ENCODE data around the gene WDFY2. TPM values are rescaled to one million over a fixed set of nuclear protein-coding genes. Genes with fewer than 3 reads are reported as not detected.

Gene WDFY2
- total and polyA plus RNA-seq, 2 of the 13 experiments (the other 11 are each of a cell fraction or from before 2014, with no cell fraction given): 22.6 to 27.0 TPM

GRCh38 chr13:51584731-51585672, 740 bp downstream of the WDFY2 start (continued):
- TF ChIP-seq DZIP1 (CRISPR knock-in tag; IDR thresholded peaks at IDR 0.05) (no peak), HMGXB4 (CRISPR knock-in tag; IDR thresholded peaks at IDR 0.05; ENCODE audit: borderline replicate concordance in 1 of 2, low read depth in 1 of 2) (peak in 1 of 2 experiments; percentile 89; a peak in 3 of 4 replicates), ZNF609 (CRISPR knock-in tag; IDR thresholded peaks at IDR 0.05; ENCODE audit: borderline replicate concordance) (no peak), ZNF275 (CRISPR knock-in tag; IDR thresholded peaks at IDR 0.05; ENCODE audit: borderline replicate concordance) (no peak; the same call in 1 of the 2 replicates), UBTF (CRISPR knock-in tag; IDR thresholded peaks at IDR 0.05) (peak; percentile 94), ZNF335 (CRISPR knock-in tag; IDR thresholded peaks at IDR 0.05) (no peak), CBX2 (IDR thresholded peaks at IDR 0.05; ENCODE audit: low read depth, low read length) (no peak), CBX2 (CRISPR knock-in tag; IDR thresholded peaks at IDR 0.05; ENCODE audit: low read depth) (no peak), ISL2 (CRISPR knock-in tag; IDR thresholded peaks at IDR 0.05) (0 out of 2 replicates have a peak, but pooled peaks have one; percentile 9), ZNF44 (CRISPR knock-in tag; IDR thresholded peaks at IDR 0.05) (0 out of 2 replicates have a peak, but pooled peaks have one; percentile 48), YEATS2 (CRISPR knock-in tag; IDR thresholded peaks at IDR 0.05; ENCODE audit: borderline replicate concordance) (0 out of 2 replicates have a peak, but pooled peaks have one; percentile 9), KLF6 (CRISPR knock-in tag; IDR thresholded peaks at IDR 0.05) (no peak), REL (CRISPR knock-in tag; conservative IDR thresholded peaks at IDR 0.05) (0 out of 2 replicates have a peak, but pooled peaks have one; percentile 59)

Data from HepG2 (cell line).